Measurements from ENCODE around the gene RCHY1.
"Not testable (repeated sequence)": the region's sequence is repeated elsewhere in the genome, so short reads cannot be mapped to it uniquely, and the experiment has no call there.

Gene RCHY1

DNA sequence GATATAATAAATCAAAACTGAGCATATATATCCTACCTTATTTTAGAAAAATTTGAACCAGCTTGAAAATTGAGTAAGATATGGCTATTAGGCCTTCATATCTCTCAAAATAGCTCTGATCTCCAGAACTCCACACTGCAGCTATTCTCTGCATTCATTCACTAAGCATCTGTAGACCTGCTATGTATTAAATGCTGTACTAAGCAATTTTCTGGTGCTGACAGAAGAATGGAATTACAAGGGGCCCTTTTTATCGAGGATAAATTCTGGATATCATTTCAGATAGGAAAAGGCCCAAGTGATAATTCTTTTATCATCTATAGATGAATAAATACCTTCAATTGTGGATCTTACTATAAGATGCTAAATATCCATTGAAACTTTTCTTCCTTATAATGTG, 1.9 kb upstream of the RCHY1 start:
- DNase-seq (ENCODE audit: low read depth) = no peak

- no peak for DNase-seq (ENCODE audit: low read depth)
Measured at GRCh38 chr4:75514949-75515612, 878 bp upstream of the RCHY1 start.

GRCh38 chr4:75513526-75514130, 575 bp downstream of the RCHY1 start:
- no peak for DNase-seq (ENCODE audit: low read depth)

DNA sequence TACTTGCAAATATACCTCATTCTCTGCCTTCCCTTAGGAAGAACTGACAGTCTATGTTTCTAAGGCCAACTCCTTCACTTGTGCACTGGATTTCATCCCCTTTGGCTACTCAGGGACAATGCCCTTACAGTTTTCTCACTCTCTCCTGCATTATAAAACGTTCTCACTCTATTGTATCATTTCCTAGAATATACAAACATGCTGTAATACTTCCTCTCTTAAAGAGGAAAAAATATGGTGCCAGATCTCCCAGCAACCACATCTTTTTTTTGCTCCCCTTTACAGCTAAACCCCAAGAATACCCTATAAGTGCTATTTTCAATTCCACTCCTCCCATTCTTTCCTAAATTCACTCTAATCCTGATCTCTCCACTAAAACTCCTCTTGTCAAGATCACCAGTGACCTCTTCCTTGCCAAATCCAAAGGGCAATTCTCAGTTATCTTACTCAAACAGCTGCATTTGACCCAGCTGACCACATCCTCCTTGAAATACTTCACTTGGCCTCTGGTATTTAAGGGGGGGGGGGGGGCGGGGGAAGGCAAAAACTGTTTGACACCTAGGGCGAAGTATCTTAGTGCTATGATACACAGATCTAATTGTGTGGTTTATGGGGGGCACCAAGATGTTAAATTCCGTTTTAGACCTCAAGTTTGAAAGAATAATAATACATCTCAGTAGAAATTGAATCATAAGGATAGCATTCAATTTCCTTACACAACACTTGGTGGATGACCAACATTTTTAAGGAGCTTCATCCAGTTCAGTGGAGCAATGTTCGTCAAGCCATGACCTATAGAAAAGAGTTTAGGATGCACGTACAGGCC, 1.6 kb downstream of the RCHY1 start:
- no peak for DNase-seq (ENCODE audit: low read depth)

DNA sequence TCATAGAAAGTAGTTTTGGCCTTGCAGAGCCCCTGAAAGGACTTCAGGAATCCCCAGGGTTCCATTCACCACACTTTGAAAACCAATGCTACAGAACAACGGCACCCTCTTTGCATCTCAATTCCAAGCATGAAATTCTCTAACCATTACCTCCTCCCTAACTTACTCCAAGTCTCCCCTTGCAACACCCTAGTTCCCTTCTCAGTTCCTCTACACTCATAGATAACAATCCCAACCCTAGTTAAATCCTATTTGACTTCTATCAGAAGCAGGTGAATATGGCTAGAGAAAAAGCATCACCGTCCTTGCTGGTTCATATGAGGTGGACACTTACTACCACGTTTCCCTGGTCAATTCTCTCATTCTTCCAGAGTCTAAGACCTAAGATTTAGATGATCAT, 2.4 kb downstream of the RCHY1 start:
- no peak for DNase-seq (ENCODE audit: low read depth)

DNA sequence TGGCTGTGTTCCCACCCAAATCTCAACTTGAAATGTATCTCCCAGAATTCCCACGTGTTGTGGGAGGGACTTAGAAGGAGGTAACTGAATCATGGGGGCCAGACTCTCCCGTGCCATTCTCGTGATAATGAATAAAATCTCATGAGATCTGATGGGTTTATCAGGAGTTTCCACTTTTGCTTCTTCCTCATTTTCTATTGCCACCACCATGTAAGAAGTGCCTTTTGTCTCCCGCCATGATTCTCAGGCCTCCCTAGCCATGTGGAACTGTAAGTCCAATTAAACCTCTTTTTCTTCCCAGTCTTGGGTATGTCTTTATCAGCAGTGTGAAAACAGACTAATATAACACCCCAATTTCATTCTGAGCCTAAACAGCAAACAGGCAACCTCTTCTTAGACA, 4.6 kb downstream of the RCHY1 start:
- DNase-seq (ENCODE audit: low read depth) = not testable (repeated sequence)

- DNase-seq (ENCODE audit: low read depth) = no peak
Measured at GRCh38 chr4:75505630-75506029, 8.6 kb downstream of the RCHY1 start.

- no peak for DNase-seq (ENCODE audit: low read depth)
Measured at GRCh38 chr4:75502671-75503070, 11.5 kb downstream of the RCHY1 start.

- DNase-seq (ENCODE audit: low read depth) = no peak
Measured at GRCh38 chr4:75499900-75500299, 14.3 kb downstream of the RCHY1 start.

DNA sequence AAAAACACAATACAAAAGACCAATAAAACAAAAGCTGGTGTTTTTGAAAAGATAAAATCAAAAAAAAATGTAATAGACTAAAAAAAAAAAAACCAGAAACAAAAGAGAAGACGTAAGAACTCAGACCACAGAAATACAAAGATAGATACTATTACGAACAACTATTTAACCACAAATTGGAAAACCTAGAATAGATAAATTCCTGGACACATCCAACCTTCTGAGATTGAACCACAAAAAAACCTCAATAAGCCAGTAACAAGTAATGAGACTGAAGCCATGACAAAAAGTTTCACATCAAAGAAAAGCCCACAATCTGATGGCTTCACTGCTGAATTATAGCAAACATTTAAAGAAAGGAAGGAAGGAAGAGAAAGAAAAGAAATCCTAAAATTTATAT, 16.2 kb downstream of the RCHY1 start:
- no peak for DNase-seq (ENCODE audit: low read depth)

GRCh38 chr4:75497133-75497532, 17.1 kb downstream of the RCHY1 start:
- no peak for DNase-seq (ENCODE audit: low read depth)

DNA sequence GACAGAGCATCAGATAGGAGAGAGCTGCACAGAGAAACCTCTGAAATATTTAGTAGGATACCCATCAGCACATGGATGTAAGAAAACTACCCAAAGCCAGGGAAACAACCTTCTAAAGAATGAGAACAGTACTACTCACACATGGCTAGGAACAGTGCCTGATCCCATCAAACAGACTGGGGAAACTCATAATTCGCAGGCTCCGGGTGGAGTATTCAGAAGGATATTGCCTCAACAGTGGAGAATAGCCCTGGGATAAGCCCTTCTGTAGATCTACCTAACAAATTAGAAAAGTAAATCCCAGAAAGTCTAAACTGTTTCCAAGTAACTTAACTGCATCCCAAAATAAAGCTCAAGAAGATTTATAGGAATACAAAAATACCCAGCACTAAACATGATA, 17.8 kb downstream of the RCHY1 start:
- DNase-seq (ENCODE audit: low read depth) = no peak

DNA sequence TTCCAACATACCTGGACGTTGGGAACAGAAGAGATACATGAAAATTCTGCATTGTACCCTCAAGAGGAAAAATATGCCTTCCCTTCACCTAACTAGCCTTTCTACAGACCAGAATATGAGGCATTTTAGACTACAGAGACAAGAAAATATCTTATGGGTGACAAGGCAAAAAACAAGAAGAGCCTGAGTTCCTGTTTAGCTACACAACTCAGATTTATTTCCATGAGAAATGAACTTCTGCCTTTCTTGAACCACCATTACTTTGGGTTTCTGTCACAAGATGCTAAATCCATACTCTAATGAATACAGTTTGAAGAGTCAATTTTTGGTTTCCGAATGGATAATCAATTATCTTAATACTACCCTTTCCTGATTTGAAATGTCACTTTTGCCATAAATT, 18.7 kb downstream of the RCHY1 start:
- DNase-seq (ENCODE audit: low read depth) = no peak

- DNase-seq (ENCODE audit: low read depth) = no peak
Measured at GRCh38 chr4:75494563-75494962, 19.6 kb downstream of the RCHY1 start.

- DNase-seq (ENCODE audit: low read depth) = no peak
Measured at GRCh38 chr4:75490155-75490554, 24.0 kb downstream of the RCHY1 start.

DNA sequence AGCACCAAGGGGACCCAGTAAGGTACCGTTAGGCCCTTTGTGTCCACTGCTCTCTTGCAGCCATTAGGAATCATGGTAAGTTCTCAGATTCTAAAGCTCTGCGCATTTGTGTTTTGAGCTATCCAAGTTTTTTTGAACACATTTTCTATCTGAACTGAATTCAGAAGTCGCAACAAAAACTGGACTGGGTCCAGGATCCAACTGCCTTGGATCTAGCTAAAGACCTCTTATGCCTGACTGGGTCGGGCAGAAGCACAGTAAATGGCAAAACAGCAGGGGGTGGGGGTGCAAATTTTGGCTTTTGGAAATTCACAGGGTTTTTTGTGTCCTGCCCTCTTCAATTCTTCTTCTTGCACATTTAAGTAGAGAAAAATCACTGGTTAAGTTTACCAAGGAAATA, 30.0 kb downstream of the RCHY1 start:
- no peak for DNase-seq (ENCODE audit: low read depth)

GRCh38 chr4:75477201-75477600, 37.0 kb downstream of the RCHY1 start:
- DNase-seq (ENCODE audit: low read depth) = no peak

- no peak for DNase-seq (ENCODE audit: low read depth)
Measured at GRCh38 chr4:75470738-75471137, 43.5 kb downstream of the RCHY1 start.

DNA sequence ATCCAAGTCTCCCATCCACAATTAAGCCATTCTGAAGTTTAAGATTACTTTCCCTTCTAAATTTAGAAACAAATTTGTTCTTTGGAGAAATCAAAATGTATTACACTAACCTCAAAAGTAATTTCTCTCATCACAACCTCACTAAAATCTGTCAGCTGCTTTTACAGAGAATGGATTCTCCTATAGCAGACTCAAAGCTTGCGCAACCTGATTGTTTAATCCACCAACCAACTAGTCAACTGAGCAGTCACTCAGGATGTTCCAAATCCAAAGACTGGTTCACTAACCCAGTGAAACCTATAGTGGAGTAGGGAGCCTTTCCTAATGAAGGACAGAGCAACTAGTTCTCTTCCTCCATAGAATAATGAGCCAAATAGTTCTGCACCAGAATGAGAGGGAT, 44.3 kb downstream of the RCHY1 start:
- no peak for DNase-seq (ENCODE audit: low read depth)

- no peak for DNase-seq (ENCODE audit: low read depth)
Measured at GRCh38 chr4:75457365-75457764, 56.8 kb downstream of the RCHY1 start.

DNA sequence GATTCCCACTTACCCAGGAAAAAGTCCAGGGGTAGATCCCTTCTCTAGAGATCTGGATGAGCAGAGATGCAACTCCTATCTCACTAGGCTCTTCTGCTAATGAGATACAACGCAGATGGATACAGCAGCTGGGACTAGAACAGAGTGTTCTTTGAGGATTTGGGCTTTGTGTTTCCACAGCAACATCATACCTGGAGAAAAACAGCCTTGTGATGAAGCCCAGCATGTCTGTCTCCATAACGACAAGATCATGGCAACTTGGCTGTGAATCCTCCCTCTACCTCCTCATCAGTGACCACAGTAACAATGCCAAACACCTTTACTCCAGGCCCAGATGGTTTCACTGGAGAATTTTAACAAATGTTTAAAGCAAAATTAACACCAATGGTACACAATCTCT, 80.1 kb downstream of the RCHY1 start:
- DNase-seq (ENCODE audit: low read depth) = no peak

DNA sequence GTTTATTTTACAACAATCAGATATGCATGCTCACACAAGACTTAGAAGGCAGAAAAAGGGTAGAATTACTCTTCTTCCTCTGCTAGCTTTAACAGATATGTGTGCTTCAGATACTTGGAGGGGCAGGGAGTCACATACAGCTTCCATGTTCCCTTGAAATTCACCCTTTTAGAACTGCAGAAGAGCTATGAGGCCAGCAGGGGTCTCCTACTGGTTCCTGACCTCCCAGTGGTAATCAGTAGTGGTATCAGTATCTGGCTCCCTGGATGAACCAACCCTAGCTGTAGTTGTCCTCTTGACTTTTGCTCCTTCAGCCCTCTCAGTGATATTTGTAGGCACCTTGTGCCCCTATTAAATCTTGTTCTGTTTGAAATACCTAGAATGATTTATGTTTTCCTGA, 81.5 kb downstream of the RCHY1 start:
- no peak for DNase-seq (ENCODE audit: low read depth)

- DNase-seq (ENCODE audit: low read depth) = no peak
Measured at GRCh38 chr4:75429208-75429607, 85.0 kb downstream of the RCHY1 start.

Measured in activated T-cell treated with anti-CD3 and anti-CD28 coated beads for 24 hours (primary cell).